Parathyroid adenoma (tissue), 2 donors: ENCODE results near the gene ST8SIA1.

Experiments
- H2AFZ ChIP-seq: fragments of 300-600 bp; sonication (generic); one replicate; pipeline ENCODE4 v1.7.0; 2017; ENCODE audit warnings: antibody characterized with exemption, mild to moderate bottlenecking
- H3K27ac ChIP-seq: fragments of 300-600 bp; sonication (generic); one replicate; pipeline ENCODE4 v1.7.0; 2017
- H3K27me3 ChIP-seq: fragments of 300-600 bp; sonication (generic); one replicate; pipeline ENCODE4 v1.7.0; 2017; ENCODE audit warnings: low read length; ENCODE audit not compliant: control insufficient read depth, insufficient read depth
- H3K36me3 ChIP-seq: fragments of 300-600 bp; sonication (generic); one replicate; pipeline ENCODE4 v1.7.0; 2017; ENCODE audit warnings: low read length; ENCODE audit not compliant: control insufficient read depth, insufficient read depth
- H3K4me1 ChIP-seq: fragments of 300-600 bp; sonication (generic); one replicate; pipeline ENCODE4 v1.7.0; 2017; ENCODE audit warnings: control low read depth
- H3K4me2 ChIP-seq: fragments of 300-600 bp; sonication (generic); one replicate; pipeline ENCODE4 v1.7.0; 2017; ENCODE audit warnings: low read length
- H3K4me3 ChIP-seq: fragments of 300-600 bp; sonication (generic); one replicate; pipeline ENCODE4 v1.7.0; 2017; ENCODE audit warnings: low read depth, low read length
- H3K79me2 ChIP-seq: fragments of 300-600 bp; sonication (generic); one replicate; pipeline ENCODE4 v1.7.0; 2017; ENCODE audit warnings: control low read depth
- H3K9ac ChIP-seq: fragments of 300-600 bp; sonication (generic); one replicate; pipeline ENCODE4 v1.7.0; 2017; ENCODE audit warnings: mild to moderate bottlenecking
- H3K9me3 ChIP-seq: fragments of 300-600 bp; sonication (generic); one replicate; pipeline ENCODE4 v1.7.0; 2017; ENCODE audit warnings: low read length; ENCODE audit not compliant: control insufficient read depth
- TF ChIP-seq, protein P1 (sequence below): fragments of 300-600 bp; sonication (generic); IDR thresholded peaks from one replicate; pipeline ENCODE4 v1.7.0; 2017; ENCODE audit warnings: antibody characterized with exemption, mild to moderate bottlenecking
- donor health status: primary hyperparathyroidism.

ST8SIA1 gene

DNA sequence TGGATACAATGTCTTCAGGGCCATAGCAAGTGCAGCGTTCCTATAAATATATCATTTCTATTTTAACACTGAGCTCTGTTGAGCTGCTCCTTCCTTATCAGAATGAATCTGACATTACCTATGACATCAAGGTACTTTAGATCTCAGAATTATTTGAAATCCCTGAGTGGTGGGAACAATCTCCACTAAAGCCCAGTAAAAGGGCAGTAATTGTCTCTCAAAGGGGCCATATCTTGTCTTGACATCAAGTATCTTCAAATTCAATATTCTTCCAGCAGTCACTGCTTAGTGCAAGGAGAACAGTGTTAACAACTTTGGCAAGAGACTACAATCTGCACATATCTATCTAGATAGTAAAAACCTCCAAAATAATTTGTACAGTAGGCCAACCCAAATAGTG is 21.7 kb upstream of the ST8SIA1 start:
- Histone ChIP-seq H3K4me1 (no peaks in the 10 kb centered on the region), H3K9ac (no peak overlapping the region), H3K4me3 (no peak overlapping the region), H3K79me2 (no peaks in the 10 kb centered on the region), H3K27ac (no peak overlapping the region), H3K4me2 (no peak overlapping the region), H3K36me3 (no peaks in the 10 kb centered on the region), H3K9me3 (no peaks in the 10 kb centered on the region), H3K27me3 (no peaks in the 10 kb centered on the region), H2AFZ (no peak overlapping the region)
- TF ChIP-seq, protein P1, sequence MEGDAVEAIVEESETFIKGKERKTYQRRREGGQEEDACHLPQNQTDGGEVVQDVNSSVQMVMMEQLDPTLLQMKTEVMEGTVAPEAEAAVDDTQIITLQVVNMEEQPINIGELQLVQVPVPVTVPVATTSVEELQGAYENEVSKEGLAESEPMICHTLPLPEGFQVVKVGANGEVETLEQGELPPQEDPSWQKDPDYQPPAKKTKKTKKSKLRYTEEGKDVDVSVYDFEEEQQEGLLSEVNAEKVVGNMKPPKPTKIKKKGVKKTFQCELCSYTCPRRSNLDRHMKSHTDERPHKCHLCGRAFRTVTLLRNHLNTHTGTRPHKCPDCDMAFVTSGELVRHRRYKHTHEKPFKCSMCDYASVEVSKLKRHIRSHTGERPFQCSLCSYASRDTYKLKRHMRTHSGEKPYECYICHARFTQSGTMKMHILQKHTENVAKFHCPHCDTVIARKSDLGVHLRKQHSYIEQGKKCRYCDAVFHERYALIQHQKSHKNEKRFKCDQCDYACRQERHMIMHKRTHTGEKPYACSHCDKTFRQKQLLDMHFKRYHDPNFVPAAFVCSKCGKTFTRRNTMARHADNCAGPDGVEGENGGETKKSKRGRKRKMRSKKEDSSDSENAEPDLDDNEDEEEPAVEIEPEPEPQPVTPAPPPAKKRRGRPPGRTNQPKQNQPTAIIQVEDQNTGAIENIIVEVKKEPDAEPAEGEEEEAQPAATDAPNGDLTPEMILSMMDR = no peak

DNA sequence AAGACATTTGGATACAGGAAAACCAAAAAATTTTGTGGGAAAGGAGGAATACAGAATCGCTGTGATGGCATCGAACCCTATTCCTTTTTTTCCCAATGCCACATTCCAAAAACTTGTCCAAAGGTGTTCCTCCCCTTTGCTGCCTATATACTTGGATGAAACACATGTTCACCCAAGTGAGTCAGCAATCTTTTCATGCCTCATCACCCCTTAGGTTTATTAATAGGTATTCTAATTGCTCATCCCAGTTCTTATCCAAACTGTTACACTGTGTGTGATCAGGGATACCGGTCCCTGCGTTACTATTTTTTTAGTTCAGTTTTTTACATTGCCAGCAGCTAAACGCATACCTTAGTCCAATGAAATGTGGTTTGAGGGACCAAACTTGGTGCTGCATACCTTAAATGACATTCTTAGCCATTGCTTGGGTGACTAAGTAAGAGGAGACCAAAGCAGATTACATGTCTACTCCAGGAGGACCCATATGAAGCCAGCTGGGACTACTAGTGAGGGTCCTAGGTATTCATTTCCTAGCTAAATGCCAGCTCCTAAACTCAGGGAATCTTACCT is 20.6 kb upstream of the ST8SIA1 start:
- no peak overlapping the region for H3K9ac ChIP-seq

DNA sequence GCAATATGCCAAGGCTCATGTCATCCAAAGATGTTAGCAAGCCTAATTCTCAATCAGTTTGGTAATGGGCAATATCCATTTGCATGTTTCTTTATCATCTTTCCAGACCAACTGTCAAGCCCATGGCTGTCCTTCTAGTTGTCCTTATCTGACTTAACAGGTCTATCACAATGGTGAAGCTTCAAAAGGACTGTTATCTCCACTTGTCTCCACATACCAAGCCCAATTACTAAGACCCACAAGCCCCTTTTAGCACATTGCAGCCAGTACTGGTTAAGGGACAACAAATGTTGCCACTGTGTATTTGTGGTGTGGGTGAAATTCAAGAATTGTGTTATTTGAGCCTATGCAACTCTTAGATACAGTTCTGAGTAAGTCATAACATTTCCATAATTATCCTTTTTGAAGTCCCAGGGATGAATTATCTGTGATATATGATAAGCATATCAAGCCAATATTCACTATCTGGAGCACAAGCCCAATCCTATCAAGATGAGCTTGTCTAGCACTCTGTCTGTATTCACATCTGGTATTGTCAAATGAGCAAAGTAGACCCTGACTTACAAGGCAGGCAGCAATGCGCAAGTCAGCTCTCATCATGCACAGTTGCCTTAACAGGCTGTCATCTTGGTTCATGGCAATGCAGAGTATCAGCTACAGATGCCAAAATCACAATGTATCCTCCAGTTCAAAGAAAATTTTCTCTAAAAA is 19.3 kb upstream of the ST8SIA1 start:
- Histone ChIP-seq H3K9ac (no peak overlapping the region), H3K4me1 (no peaks in the 10 kb centered on the region), H2AFZ (no peak overlapping the region), H3K27me3 (no peaks in the 10 kb centered on the region), H3K36me3 (no peaks in the 10 kb centered on the region), H3K4me3 (no peak overlapping the region), H3K4me2 (no peak overlapping the region), H3K9me3 (no peaks in the 10 kb centered on the region), H3K79me2 (no peaks in the 10 kb centered on the region), H3K27ac (no peak overlapping the region)
- TF ChIP-seq, protein P1 = no peak

More for the DNA sequence above, 20.6 kb upstream of the ST8SIA1 start:
- Histone ChIP-seq H3K27me3 (no peaks in the 10 kb centered on the region), H2AFZ (no peak overlapping the region), H3K9me3 (no peaks in the 10 kb centered on the region), H3K27ac (no peak overlapping the region), H3K79me2 (no peaks in the 10 kb centered on the region), H3K4me2 (no peak overlapping the region), H3K4me3 (no peak overlapping the region), H3K36me3 (no peaks in the 10 kb centered on the region), H3K4me1 (no peaks in the 10 kb centered on the region)
- TF ChIP-seq, protein P1 = no peak

DNA sequence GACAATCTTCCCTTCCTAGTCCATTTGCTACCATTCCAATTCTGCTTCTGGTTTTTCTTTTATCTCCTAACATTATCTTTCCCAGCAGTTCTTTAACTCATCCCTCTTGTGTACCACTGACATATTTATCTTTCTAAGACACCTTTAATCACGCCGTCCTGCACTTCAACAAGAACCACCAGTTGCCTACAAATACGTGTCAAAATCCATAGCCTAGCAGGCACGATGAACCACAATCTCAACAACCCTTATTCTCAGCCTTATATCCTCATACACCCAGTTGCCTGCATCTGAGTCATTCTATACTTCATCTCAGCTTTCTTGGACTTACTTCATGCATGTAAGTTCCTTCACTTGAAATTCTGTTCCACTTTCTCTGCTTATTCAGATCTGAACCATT is 16.4 kb upstream of the ST8SIA1 start:
- Histone ChIP-seq H3K4me2 (no peak overlapping the region), H3K36me3 (no peaks in the 10 kb centered on the region), H3K9me3 (no peaks in the 10 kb centered on the region), H3K27me3 (no peaks in the 10 kb centered on the region), H3K9ac (no peak overlapping the region), H2AFZ (no peak overlapping the region), H3K4me3 (no peak overlapping the region), H3K79me2 (no peaks in the 10 kb centered on the region), H3K4me1 (no peaks in the 10 kb centered on the region), H3K27ac (no peak overlapping the region)
- TF ChIP-seq, protein P1 = no peak

DNA sequence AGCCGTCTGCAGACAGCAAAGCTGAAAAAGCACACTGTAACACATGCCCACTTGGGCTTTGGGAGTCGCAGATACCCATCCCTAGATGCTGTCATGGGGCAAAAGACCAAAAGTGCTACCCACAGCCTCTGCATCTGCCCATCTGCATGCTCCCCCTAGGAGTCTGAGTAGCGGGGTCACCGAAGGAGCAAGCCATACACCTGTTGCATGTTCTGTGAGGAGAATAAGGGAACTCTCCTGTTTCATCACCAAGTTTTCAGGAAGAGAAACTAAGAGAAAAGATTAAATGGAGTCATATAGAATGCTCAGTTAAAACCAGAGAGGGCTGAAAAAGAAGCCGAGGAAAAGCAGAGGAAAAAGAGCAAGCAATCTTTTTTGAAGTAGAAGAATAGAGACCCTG is 13.7 kb upstream of the ST8SIA1 start:
- Histone ChIP-seq H3K79me2 (no peaks in the 10 kb centered on the region), H3K27ac (no peak overlapping the region), H3K27me3 (no peaks in the 10 kb centered on the region), H3K9ac (no peak overlapping the region), H3K36me3 (no peaks in the 10 kb centered on the region), H3K4me3 (no peak overlapping the region), H2AFZ (no peak overlapping the region), H3K4me2 (no peak overlapping the region), H3K4me1 (no peaks in the 10 kb centered on the region), H3K9me3 (no peaks in the 10 kb centered on the region)
- TF ChIP-seq, protein P1 = no peak
